K562 (cell line): ENCODE results near the gene TXNDC9.

ENCODE experiments used
- FOXA1 ChIP-seq: fragments of 450-650 bp; IDR thresholded peaks from 2 replicates; pipeline ENCODE4 v1.6.1; 2016; ENCODE audit warnings: mild to moderate bottlenecking, borderline replicate concordance
- ZNF12 ChIP-seq: sonication (generic); formaldehyde crosslinking; IDR thresholded peaks from 2 replicates; pipeline ENCODE4 v1.4.0; 2020; ENCODE audit warnings: mild to moderate bottlenecking, missing genetic modification reagents

DNA sequence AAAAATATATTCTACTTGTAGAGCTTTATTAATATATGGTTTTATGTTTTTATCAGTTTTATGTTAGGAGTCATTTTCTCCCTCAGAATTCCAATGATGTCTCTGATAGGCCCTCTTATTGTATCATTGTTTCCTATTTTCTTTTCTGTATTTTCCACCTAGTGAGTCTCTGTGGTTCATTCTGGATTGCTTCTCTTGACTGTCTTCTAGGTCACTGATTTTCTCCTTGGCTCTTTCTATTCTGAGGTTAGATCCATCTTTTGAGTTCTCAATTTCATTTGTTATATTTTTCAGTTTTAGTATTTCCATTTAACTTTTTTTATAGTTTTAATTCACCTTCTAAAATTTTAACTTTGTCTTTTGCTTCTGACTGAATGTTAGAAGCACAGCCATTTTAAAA is 38.6 kb upstream of the TXNDC9 start:
- TF ChIP-seq ZNF12 (CRISPR knock-in tag) (no peak), FOXA1 (no peak)
